Esophagus squamous epithelium (tissue), 5 donors: ENCODE results near the gene DCTN3. TPM values are rescaled to one million over a fixed set of nuclear protein-coding genes. Genes with fewer than 3 reads are reported as not detected.

Source experiments
- DNase-seq: peaks from one replicate; lab custom pipeline; 2025; lab: John Stamatoyannopoulos, UW
- H3K27ac ChIP-seq, 4 donors: fragments of 200-600 bp; sonication (generic); one replicate each; pipeline ENCODE4 v1.5.1; 2016 to 2019; ENCODE audit warnings: mild to moderate bottlenecking in 1 of 4
- H3K27me3 ChIP-seq, 4 donors: fragments of 200-600 bp; sonication (generic); 1 replicate in 3 of 4; 2 replicates in 1 of 4; pipeline versions ENCODE4 v1.5.1 to v1.6.0; 2017 to 2021; ENCODE audit warnings: antibody characterized with exemption in 1 of 4
- H3K36me3 ChIP-seq, 3 donors: fragments of 200-600 bp; sonication (generic); one replicate each; pipeline ENCODE4 v1.5.1; 2016 to 2019
- H3K4me1 ChIP-seq, 3 donors: fragments of 200-600 bp; sonication (generic); one replicate each; pipeline ENCODE4 v1.5.1; 2017 to 2019
- H3K4me3 ChIP-seq, 4 donors: fragments of 200-600 bp; sonication (generic); 1 replicate in 3 of 4; 2 replicates in 1 of 4; pipeline ENCODE4 v1.5.1; 2016 to 2019; ENCODE audit warnings: mild to moderate bottlenecking in 2 of 4, moderate library complexity in 1 of 4
- H3K9me3 ChIP-seq, 3 donors: fragments of 200-600 bp; sonication (generic); one replicate each; pipeline ENCODE4 v1.5.1; 2016 to 2019
- POLR2A ChIP-seq, 4 donors: fragments of 450-650 bp; IDR thresholded peaks; one replicate each; pipeline ENCODE4 v1.6.1; 2017; ENCODE audit warnings: antibody characterized with exemption in 4 of 4, mild to moderate bottlenecking in 4 of 4, moderate library complexity in 3 of 4
- WGBS, 2 donors: methylation state at CpG; one replicate each; pipeline ENCODE4 v1.1.5; 2018; 5-methylcytosine and 5-hydroxymethylcytosine counted together
- intact Hi-C: fragments of 100-400 bp; cut with DNase I; formaldehyde crosslinking; loops from one replicate; pipeline ENCODE4 v1.15.0; 2022
- total RNA-seq, 4 donors: library from RNA; depleted of rRNA; stranded (reverse); fragments of >200 nt; gene quantifications; one replicate each; pipeline ENCODE4 v1.1.0, GENCODE V29; 2016
- TF ChIP-seq, protein P1 (sequence below), 6 experiments: fragments of 450-650 bp in 4 of 6; fragments of 200-600 bp in 2 of 6; sonication (generic) in 2 of 6; IDR thresholded peaks; one replicate each; pipeline ENCODE4 v1.5.1; 2016 to 2019; ENCODE audit warnings: antibody characterized with exemption in 6 of 6, mild to moderate bottlenecking in 4 of 6, moderate library complexity in 4 of 6
- donor health status: DM: yes; HTN: yes; CAD: no.

The DCTN3 gene
- total RNA-seq, 4 donors from 2014 or later = 67.1 to 136 (median 103) TPM

DNA sequence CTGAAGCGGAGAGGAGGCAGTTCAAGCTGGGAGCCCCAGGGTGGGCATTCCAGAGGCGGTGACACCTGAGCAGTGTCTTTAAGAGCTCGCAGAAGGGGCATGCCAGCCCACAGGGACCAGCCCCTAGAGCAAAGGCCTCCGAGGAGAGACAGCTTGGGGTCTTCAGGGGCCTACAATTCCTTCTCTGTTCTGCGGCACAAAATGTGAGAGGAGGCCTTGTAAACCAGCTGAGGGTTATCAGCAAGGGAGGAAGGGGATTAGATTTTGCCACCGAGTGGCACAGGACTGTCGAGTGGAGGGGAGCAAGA lies 17.8 kb upstream of the DCTN3 start:
- Histone ChIP-seq H3K27me3 (no peaks in the 10 kb centered on the region), H3K4me3 (peak overlapping the region; percentile 54 to 84 (median 73)), H3K4me1 (peaks cover 15 to 47% (median 24%) of the 10 kb centered on the region in 3 donors), H3K27ac (peak overlapping the region; percentile 87 to 95 (median 90)), H3K36me3 (peaks cover 0 to 14% (median 0%) of the 10 kb centered on the region in 3 donors), H3K9me3 (no peaks in the 10 kb centered on the region)
- TF ChIP-seq POLR2A (IDR thresholded peaks at IDR 0.05) = no peak
- TF ChIP-seq, protein P1, sequence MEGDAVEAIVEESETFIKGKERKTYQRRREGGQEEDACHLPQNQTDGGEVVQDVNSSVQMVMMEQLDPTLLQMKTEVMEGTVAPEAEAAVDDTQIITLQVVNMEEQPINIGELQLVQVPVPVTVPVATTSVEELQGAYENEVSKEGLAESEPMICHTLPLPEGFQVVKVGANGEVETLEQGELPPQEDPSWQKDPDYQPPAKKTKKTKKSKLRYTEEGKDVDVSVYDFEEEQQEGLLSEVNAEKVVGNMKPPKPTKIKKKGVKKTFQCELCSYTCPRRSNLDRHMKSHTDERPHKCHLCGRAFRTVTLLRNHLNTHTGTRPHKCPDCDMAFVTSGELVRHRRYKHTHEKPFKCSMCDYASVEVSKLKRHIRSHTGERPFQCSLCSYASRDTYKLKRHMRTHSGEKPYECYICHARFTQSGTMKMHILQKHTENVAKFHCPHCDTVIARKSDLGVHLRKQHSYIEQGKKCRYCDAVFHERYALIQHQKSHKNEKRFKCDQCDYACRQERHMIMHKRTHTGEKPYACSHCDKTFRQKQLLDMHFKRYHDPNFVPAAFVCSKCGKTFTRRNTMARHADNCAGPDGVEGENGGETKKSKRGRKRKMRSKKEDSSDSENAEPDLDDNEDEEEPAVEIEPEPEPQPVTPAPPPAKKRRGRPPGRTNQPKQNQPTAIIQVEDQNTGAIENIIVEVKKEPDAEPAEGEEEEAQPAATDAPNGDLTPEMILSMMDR (IDR thresholded peaks at IDR 0.05) = no peak
- intact Hi-C loops = no loop called here
- 11 to 29% methylated on average over 5 to 7 of the region's 7 CpGs for WGBS, 2 donors
- DNase-seq = no peak

DNA sequence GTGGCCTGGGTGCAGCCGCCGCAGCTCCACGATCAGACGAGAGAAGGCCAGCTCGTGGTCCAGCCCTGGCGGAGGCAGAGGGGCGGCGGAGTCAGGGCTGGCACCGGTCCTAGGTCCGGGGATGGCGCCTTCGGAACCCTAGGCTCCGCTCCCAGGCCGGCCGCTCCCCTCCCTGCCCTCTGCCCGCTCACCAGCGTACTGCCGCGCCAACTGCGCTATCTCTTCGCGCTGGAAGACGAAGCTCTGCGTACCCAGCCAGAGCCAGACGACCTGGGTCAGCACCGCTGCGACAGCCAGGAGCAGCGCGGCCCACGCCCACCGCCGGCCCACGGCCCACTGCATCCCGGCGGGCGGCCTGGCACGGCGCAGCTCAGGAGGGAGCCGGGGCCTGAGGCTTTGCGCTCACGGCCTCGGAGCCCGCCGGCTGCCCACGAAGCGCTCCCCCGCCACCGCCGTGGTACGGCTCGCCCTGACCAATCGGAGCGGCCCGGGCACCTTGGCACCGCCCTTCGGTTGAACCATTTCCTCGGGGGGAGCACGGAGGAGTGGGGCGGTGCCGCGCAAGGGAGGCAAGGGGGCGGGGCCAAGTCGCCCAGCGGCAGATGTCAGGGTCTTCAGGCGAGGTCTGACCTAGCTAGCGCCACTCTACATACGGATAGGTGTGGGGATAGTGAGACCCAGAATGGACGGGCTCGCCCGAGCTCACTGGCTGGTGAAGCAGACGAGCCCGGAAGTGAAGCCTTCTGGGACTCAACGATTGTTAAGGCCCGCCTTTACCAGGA lies 17.3 kb upstream of the DCTN3 start, which contains the start of gene SIGMAR1:
Gene SIGMAR1, minus strand, starts transcription at position 432 of the 782 bp plus-strand sequence. Its CDS starts 90 bp downstream, at position 342.
- Histone ChIP-seq H3K27me3 (no peaks in the 10 kb centered on the region), H3K36me3 (peaks cover 0 to 14% (median 0%) of the 10 kb centered on the region in 3 donors), H3K4me1 (peaks cover 15 to 47% (median 24%) of the 10 kb centered on the region in 3 donors), H3K27ac (peak within 1 kb of the TSS; percentile 87 to 95 (median 90)), H3K4me3 (peak within 1 kb of the TSS; percentile 54 to 84 (median 73)), H3K9me3 (no peaks in the 10 kb centered on the region)
- DNase-seq = peak; percentile 64
- WGBS, 2 donors = 0% methylated on average over 2 of the region's 74 CpGs; no CpG with 5 or more reads in 1 of the 2 donors
- TF ChIP-seq POLR2A (IDR thresholded peaks at IDR 0.05) = peak in 3 of 4 donors; percentile 8 to 89 (median 73)
- TF ChIP-seq, protein P1 (IDR thresholded peaks at IDR 0.05) = peak in 1 of 6 experiments; percentile 9
- intact Hi-C loops = no loop called here

DNA sequence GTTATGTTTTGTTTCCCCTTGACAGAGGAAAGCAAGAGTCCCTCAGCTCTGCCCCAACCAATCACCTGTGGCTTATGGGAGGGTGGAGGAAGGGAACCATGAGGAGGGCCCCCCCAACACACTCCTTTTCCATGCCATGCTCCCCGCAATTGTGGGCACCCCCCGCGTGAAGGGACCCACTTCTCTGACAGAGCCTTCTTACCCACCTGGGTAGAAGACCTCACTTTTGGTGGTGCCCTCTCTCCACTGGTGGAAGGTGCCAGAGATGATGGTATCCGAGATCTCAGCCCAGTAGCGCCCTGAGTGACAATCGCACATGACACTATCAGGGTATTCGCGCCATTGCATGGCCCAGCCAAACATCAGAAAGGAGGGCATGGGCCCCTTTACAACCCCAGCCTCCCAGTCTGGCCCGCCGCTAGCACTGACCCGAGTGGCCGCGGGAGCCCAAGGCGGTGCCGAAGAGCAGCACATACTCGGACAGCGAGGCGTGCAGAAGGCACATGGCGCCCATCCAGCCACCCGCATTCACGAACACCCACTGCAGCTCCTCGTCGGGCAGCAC lies 16.6 kb upstream of the DCTN3 start:
- intact Hi-C loops = no loop called here
- no peak for DNase-seq
- 3 to 5% methylated on average over 5 to 13 of the region's 23 CpGs for WGBS, 2 donors

DNA sequence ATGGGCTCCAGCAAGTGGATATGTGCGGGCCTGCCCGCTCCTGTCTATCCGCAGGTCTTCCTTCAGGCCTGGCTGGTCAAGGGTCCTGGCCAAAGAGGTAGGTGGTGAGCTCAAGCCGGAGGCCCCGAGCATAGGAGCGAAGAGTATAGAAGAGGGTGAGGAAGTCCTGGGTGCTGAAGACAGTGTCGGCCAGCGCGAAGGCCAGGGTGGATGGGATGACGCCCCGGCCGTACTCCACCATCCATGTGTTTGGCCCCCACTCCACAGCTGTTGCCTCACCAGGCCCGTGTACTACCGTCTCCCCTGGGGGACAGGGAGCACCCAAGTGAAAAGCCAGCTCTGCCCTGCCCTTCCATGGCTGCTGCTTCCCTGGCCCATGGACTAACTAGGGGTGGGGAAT lies 15.3 kb upstream of the DCTN3 start:
- H3K36me3 ChIP-seq = peaks cover 0 to 14% (median 0%) of the 10 kb centered on the region in 3 donors
- no peak for DNase-seq
- H3K27ac ChIP-seq = no peak overlapping the region
- H3K9me3 ChIP-seq = no peaks in the 10 kb centered on the region
- 73 to 94% methylated on average over 3 to 10 of the region's 14 CpGs for WGBS, 2 donors
- H3K4me3 ChIP-seq = no peak overlapping the region
- H3K27me3 ChIP-seq = peaks cover 0 to 6% (median 0%) of the 10 kb centered on the region in 4 donors
- intact Hi-C loops = no loop called here
- TF ChIP-seq, protein P1 (IDR thresholded peaks at IDR 0.05) = no peak
- no peak for TF ChIP-seq POLR2A (IDR thresholded peaks at IDR 0.05)
- peaks cover 15 to 53% (median 29%) of the 10 kb centered on the region in 3 donors for H3K4me1 ChIP-seq

More for the DNA sequence above, 16.6 kb upstream of the DCTN3 start:
- Histone ChIP-seq H3K36me3 (peaks cover 0 to 14% (median 0%) of the 10 kb centered on the region in 3 donors), H3K9me3 (no peaks in the 10 kb centered on the region), H3K27me3 (no peaks in the 10 kb centered on the region), H3K4me3 (peak overlapping the region; percentile 54 to 84 (median 73)), H3K27ac (peak overlapping the region; percentile 87 to 95 (median 90)), H3K4me1 (peaks cover 15 to 47% (median 24%) of the 10 kb centered on the region in 3 donors)
- TF ChIP-seq POLR2A (IDR thresholded peaks at IDR 0.05) = no peak
- TF ChIP-seq, protein P1 (IDR thresholded peaks at IDR 0.05) = no peak
